Fibroblast of peridontal ligament (primary cell): ENCODE measurements around the gene SP2.
"Not testable (repeated sequence)": the region's sequence is repeated elsewhere in the genome, so short reads cannot be mapped to it uniquely, and the experiment has no call there.

Experiments
- DNase-seq: peaks from one replicate; pipeline ENCODE4 v3.0.0-alpha.2; 2010; ENCODE audit errors: extremely low read depth

SP2 gene

DNA sequence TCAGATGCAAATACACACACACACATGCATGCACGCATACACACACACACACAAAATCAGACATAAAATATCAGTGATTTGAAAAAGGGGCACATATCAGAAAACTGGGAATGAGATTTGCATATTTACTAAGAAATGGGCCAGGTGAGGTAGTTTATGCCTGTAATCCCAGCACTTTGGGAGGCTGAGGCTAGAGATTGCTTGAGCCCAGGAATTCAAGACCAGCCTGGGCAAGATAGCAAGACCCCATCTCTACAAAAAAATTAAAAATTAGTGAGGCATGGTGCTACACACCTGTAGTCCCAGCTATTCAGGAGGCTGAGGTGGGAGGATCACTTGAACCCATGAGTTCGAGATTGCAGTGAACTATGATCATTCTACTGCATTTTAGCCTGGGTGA lies 23.0 kb downstream of the SP2 start:
- no peak for DNase-seq

DNA sequence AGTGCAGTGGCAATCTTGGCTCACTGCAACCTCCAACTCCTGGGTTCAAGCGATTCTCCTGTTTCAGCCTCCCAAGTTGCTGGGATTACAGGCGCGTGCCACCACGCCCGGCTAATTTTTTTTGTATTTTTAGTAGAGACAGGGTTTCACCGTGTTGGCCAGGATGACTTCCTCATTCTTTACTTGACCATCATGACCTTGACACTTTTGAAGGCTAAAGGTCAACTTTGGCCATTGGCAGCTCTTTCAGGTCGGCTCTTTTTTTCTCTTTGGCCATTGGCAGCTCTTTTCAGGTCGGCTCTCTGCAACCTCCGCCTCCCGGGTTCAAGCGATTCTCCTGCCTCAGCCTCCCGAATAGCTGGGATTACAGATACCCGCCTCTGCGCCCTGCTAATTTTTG lies 23.9 kb downstream of the SP2 start:
- not testable (repeated sequence) for DNase-seq

DNA sequence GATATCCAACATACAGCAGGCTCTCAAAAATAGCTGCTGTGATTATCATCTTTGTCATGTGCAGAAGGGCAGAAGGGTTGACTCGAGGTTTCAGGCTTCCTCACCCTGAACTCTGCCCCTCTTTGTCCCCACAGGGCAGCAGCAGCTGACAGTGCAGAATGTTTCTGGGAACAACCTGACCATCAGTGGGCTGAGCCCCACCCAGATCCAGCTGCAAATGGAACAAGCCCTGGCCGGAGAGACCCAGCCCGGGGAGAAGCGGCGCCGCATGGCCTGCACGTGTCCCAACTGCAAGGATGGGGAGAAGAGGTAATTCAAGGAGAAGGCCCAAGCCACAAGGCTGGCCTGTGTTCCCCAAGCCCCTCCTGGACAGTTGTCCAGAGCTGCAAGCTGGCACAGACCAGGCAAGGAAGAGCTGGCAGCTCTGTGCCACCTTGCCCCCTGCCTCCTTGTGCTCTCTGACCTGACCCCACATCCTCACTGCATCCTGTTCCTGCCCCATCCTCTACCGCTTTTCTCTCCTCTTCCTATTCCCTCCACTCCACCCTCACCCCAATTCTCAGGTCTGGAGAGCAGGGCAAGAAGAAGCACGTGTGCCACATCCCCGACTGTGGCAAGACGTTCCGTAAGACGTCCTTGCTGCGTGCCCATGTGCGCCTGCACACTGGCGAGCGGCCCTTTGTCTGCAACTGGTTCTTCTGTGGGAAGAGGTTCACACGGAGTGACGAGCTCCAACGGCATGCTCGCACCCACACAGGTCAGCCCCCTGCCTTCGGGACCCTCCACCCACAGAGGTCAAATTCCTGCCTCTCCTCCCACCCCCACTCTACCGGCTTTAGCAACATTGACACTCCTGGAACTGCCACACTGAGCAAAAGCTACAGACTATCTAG lies 29.0 kb downstream of the SP2 start:
- no peak for DNase-seq

DNA sequence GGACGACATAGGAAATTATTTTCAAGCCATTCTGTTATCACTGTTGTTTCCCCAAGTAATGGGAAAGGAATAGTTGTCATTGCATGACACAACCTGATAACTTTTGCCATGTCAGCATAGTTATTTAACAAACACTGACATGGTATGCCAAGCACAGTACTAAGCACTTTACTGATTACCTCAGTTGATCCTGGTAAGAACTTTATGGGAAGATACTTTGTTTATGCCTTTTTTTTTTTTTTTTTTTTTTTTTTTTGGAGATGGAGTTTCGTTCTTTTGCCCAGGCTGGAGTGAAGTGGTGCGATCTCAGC lies 29.6 kb downstream of the SP2 start:
- DNase-seq = no peak

DNA sequence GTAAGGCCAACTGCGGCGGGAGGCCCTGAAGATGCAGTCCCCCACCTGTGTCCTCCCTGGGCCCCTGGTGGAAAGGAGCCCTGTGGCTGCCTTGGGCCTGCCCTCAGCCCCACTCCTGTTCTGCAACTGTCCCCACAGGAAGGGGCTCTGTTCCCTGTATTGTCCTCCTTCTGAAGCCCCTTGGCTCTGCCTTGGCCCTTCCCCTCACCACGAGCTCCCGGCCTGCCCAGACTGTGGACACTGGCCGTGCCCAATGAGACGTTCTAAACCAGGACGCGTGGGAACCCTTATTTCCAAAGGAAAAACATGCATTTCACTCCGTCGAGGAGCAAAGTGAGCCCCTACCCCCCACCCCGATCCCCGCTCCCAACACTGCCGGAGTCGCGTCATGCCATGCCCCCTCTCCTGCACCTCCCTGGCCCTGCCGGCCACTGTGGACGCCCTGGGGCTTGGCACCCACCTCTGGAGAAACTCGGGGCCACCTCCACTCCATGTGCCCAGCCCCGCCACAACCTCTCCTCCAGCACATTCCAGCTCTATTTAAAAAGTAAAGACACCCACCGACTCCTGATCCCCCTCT lies 31.9 kb downstream of the SP2 start:
- no peak for DNase-seq

DNA sequence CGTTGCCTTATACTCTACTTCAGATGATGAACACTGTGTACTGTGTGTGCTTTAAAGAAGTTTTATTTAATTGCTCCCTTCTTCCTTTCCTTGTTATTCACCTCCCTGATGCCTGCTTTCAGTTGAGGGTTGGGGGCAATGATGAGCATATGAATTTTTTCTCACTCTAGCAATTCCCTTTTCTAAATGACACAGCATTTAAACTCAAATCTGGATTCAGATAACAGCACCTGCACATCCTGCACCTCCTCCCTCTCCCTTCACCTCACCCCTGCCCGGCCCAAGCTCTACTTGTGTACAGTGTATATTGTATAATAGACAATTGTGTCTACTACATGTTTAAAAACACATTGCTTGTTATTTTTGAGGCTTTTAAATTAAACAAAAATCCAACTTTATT lies 32.4 kb downstream of the SP2 start:
- no peak for DNase-seq

DNA sequence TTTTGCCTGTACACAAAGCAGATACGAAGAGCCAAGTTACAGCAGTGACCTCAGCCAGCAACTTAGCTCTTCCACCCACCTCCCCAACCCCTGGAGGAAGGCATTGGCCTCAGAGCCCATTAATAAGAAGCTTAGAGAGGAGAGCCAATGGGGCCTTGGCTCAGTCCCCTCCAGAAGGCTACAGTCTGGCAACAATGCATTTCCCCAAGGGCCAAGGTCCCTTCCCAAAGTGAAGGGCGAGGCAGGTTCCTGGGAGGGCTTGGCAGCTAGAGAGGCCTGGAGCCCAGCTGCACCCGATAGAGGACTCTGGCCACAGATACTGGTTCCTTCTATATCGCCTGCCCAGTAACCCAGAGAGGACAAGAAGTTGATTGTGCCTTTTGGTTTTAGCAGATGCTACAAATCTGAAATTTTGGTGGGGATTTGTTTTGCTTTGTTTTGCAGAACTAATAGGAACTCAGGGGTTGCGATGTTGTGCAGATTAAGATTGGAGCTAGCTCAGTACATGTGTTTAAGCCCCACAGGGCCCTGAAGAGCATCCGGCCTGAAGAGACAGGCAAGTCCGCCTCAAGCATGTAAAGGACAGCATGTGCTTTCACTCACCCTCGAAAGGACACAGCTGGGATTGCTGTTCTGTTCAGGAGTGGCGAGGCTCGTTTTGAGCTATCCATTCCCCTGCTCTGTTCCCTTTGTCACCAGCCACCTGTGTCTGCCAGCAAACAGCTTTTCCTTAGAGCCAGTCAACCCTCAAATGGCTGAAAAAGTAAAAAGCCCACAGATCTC lies 33.4 kb downstream of the SP2 start:
- no peak for DNase-seq

DNA sequence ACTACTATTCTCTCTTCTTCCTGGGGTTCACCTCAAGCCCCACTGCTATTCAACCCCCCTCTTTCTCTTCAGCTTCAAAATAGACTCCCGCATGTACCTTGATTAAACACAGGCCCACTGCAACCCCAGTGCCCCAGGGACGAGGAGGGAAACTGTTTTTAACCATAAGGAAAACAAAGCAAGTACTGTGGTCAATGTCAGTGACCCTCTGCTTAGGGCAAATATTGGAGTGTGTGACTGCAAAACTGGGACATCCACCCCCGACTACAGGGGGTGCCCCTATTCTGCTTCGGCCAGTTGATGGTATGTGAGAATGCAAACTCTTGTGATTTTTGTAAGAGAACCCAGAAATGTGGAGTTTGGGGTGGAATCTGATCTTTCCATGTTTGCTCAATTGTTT lies 35.8 kb downstream of the SP2 start:
- peak; percentile 27 for DNase-seq

DNA sequence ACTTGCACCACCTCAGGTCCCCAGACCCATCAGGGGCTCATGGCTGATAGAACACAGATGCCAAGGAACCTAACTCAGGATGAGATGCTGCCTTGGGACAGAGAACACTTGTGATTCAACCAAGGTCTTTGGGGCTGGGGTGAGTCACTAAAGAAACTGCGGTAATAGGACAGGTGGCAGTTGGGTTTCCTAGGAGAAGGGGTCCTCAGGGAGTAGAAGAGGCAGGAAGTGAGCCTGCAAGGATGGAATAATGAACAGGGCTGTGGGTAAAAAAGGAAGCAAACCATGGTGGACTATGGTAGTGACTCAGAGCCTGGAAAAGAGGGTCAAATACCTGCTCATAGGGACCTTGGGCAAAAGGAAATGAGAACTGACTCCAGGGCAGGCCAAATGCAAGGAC lies 38.8 kb downstream of the SP2 start:
- DNase-seq = no peak

DNA sequence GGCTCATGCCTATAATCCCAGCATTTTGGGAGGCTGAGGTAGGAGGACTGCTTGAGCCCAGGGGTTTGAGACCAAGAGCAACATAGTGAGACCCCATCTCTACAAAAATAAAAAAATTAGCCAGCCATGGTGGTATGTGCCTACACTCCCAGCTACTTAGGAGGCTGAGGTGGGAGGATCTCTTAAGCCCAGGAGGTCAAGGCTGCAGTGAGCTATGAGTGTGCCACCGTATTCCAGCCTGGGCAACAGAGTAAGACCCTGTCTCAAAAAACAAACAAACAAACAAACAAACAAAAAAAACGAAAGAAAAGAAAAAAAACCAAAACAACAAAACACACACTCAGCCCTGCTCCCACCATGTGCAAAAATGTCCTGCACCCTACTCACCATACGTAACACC lies 39.4 kb downstream of the SP2 start:
- not testable (repeated sequence) for DNase-seq

DNA sequence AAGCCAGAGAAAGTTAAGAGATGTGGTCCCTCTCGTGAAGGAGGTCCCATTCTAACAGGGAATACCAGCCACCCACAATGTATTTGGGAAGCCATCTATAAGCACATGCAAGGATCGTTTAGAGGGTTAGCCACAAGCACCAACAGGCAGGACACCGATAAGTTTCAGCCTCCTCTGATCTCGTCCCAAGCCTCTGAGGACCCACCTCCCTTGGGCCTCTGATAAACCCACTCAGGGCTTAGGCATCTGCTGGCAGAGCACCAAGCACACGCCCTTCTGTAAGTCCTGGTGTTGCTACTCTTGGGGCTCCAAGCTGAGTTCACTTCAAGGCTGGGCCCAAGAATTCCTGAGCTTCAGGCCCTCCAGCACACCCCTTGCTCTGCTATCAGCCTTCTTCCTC lies 39.9 kb downstream of the SP2 start:
- peak; percentile 49 for DNase-seq

DNA sequence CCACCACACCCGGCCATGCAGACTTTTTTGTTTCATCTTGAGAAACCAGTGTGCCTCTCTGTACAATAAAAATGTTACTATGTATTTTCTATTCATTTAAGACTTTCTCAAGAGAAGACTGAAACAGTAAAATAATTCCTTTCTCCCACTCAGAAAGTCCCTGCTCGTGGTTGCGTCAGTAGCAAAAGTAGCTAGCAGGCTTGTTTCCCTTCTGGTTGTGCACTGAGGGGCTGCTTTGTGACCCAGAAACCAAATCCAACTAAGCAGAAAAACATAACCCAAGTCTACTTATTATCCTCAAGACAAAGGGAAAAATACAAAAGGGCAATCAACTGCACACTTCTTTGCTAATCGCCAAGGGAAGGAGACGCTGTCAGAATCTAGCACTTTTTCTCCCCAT lies 41.9 kb downstream of the SP2 start:
- no peak for DNase-seq

DNA sequence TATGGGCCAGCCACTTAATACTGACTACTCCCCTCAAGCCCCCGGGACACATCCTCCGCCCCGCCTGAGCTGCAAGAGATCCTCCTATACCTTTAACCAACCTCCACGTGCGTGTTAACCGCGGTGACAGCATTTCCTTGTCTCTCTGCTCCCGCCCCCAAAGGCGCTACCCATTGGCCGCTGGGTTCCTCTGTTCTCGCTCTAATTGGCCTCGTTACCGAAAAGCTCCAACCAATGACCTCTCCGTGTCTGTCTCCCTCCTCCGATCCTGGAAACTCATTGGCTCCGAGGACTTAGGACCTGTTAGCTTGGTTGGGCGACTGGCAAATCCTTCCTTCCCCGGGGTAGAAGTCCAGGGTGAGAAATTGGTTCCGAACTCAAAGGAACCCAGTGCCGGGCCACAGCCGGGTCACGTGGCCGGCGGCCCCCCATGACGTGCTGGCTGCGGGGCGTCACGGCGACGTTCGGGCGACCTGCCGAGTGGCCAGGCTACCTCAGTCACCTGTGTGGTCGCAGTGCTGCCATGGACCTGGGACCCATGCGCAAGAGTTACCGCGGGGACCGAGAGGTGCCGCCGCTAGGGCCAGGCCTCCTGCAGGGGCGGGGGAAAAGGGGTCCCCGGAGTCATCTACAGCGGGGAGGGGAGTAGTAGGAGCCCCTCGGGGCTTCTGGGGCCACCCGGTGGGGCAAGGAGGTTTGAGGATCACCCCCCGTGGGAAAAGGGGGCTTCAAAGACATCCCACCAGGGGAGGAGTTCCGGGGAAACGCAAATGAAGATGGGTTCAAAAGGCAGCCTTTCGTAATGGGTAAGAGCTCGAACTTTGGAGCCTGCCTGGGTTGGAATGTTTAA lies 45.4 kb downstream of the SP2 start, which contains the start of gene PNPO:
TSS of gene PNPO (plus strand) at position 326 of the 850 bp plus-strand sequence. CDS start at position 431, 105 bp downstream.
- peak; percentile 99 for DNase-seq

DNA sequence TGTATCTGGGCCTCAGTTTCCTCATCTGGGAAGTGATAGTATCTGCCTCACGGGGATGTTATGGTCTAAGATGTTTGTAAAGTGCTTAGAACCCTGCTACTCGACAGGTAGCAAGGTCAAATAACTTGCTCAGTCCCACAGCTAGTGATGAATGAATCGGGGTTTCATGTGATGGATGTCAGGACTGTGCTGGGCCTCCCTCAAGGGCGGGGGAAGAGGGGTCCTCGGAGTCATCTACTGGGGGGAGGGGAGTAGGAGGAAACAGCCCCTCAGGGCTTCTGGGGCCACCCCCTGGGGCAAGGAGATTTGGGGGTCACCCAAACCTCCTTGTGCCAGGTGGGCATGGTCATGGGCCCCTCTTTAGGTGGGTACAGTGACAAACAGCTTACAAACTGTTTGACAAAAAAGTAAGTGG lies 46.1 kb downstream of the SP2 start:
- DNase-seq = no peak

DNA sequence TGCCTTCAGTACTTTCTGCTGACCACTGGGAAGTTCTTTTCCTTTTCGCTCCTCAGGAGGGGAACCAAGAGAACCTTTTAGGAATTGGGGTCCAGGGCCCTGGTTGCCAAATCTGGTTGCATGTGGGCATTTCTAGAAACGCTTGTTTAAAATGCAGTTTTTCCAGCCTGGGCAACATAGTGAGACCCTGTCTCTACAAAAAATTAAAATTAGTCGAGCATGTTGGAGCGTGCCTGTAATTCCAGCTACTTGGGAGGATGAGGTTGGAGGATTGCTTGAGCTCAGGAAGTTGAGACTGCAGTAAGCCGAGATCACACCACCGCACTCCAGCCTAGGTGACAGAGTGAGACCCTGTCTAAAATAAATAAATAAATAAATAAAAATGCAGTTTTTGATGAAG lies 46.5 kb downstream of the SP2 start:
- no peak for DNase-seq

DNA sequence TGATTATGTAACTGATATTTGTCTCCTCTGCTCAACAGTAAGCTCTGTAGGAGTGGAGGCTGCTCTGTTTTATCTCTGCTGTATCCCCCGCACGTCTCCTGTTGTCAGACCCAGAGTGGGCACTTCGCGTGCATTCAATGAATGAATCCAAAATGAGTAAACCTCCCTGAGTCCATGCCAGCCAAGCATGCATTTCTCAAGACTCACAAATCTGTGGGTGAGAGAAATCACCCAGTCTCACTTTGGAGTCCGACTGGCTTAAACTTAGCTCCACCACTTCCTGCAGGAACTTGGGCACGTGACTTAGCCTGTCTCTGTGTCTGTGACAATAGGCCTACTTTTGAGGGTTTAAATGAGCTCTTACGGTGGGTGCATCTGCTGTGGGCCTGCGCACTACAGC lies 49.0 kb downstream of the SP2 start:
- no peak for DNase-seq

DNA sequence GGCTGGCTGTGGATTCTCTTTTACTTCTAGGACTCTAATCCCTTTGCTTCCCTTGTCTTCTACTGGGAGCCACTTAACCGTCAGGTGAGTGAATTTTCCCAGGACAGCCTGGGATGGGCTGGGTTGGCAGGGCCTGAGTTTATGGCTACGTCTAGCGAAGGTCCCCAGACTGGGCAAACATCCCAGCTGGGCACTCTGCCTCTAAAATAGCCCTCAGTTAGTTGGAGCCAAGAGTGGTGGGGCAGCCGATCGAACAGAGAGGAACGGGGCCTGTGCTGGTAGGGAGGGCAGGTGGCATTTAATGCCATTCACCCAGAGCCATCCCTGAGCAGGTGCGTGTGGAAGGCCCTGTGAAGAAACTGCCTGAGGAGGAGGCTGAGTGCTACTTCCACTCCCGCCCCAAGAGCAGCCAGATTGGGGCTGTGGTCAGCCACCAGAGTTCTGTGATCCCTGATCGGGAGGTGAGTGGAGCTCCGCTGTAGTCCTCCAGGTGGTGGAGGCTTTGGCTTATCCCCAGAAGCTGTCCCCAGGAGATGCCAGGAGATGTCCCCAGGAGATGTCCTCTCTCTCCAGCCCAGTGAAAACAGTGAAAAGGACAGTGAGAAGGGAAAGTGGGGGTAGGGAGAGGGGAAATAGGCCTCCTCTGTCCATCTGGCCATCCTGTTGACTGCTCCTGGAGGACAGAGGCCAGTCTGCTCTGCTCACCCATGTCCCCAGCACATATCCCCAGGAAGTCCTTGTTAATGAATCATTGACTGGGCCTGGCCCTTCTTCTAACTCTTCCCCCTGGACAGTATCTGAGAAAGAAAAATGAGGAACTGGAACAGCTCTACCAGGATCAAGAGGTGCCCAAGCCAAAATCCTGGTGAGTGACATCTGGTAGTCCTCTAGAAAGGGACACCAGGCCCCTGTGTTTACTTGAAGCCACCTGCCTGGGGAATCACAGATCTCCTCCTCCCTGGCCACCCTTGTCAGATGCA lies 49.8 kb downstream of the SP2 start:
- DNase-seq = no peak

DNA sequence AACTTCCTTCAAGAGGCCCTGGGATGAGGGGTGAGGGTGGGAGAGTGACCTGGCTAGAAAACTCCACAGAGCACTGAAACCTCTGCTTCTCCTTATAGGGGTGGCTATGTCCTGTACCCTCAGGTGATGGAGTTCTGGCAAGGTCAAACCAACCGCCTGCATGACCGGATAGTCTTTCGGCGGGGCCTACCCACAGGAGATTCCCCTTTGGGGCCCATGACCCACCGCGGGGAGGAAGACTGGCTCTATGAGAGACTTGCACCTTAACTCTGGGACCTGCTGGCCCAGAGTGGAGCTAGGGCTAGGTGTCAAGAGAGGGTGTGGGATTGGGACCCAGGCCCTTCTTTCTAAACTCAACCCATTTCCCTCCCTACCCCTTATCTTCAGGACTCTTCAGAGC lies 50.5 kb downstream of the SP2 start:
- no peak for DNase-seq

DNA sequence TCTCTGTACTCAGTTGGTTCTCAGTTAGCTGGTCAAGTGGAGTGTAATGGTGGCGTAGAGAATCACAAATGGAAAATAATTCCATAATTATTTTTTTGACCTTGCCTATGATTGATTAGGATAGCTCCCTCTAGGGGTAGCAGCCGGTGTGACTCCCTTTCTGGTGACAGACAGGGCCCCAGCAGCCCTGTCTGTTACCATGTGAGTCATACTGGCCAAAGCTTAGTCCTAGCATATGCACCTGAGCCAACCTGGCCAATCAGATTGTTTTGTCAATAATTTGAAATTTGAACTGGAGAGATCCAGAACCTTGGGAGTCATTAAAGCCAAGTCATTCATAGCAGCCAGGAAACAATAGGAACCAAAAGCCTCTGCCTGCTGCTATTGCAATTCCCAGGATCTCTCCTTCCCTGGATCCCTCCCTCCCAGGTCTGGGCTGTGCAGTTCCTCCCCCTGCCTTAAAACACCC lies 50.9 kb downstream of the SP2 start:
- DNase-seq = peak; percentile 77

DNA sequence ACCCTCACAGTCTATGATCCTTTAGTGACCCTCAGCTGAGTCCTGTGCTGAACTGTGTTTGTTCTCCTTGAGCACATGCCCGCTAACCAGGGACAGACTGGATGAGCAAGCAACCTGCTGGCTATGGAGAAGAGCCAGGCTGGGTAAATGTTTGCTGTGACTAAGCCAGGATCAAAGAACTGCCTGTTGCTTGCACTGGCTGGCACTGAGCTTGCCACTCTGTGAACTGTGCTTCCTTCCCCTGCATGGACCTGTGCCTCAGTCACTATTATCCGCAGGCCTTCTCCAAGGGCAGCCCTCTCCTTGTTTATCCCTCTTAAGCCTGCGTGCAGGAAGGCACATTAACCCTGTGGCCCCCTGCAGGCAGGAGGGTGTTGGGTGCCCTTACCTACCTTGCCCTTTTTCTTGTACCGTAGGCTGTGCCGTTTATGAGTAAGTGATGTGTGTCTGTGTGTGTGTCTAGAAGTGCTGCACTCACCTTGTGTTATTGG lies 52.7 kb downstream of the SP2 start:
- DNase-seq = peak; percentile 4
